Measurements from ENCODE around the gene HPSE2.

DNA sequence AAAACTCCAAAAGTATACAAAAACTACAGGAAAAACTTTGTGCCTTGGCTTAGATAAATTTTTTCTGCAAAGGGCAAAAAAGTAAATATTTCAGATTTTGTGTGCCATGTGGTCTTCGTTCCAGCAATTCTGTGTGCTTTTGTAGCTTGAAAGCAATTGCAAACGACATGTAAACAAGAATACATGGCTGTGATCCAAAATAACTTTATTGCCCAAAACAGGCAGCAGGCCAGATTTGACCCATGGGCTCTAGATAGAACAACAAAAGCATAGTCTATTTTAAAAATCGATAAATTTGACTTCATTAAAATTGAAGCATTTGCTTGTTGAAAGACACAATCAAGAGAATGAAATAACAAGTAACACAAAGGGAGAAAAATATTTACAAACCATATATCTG is 336.6 kb downstream of the HPSE2 start:
- no peak for TF ChIP-seq EGR1 (IDR thresholded peaks at IDR 0.05)
- TF ChIP-seq RAD21 (IDR thresholded peaks at IDR 0.05; ENCODE audit: low read depth): no peak
- no peak for TF ChIP-seq TAF1 (IDR thresholded peaks at IDR 0.05; ENCODE audit: low read depth)
- TF ChIP-seq TCF12 (IDR thresholded peaks at IDR 0.05; ENCODE audit: low read depth): no peak
- TF ChIP-seq EP300 (IDR thresholded peaks at IDR 0.05; ENCODE audit: borderline replicate concordance): no peak
